NCI-H460 (cell line): Measurements from ENCODE around the gene ANXA2. TPM values are rescaled to one million over a fixed set of nuclear protein-coding genes. Genes with fewer than 3 reads are reported as not detected.

Source experiments
- DNase-seq: peaks from one replicate; pipeline ENCODE4 v3.0.0-alpha.2; 2016; ENCODE audit warnings: low read depth; ENCODE audit errors: extremely low read depth
- small RNA-seq, 2 experiments: library from RNA; depleted of rRNA; stranded (forward); fragments of <200 nt; gene quantifications; one replicate each; pipeline ENCODE3, GENCODE V24; 2014
- total RNA-seq: library from RNA; depleted of rRNA; stranded (reverse); fragments of >200 nt; shearing (Covaris generic); gene quantifications from 2 replicates; pipeline ENCODE4 v1.2.3, GENCODE V29; 2014; rRNA removed

The ANXA2 gene
- total RNA-seq, 1 experiment from 2014 or later: 1,261 TPM

DNA sequence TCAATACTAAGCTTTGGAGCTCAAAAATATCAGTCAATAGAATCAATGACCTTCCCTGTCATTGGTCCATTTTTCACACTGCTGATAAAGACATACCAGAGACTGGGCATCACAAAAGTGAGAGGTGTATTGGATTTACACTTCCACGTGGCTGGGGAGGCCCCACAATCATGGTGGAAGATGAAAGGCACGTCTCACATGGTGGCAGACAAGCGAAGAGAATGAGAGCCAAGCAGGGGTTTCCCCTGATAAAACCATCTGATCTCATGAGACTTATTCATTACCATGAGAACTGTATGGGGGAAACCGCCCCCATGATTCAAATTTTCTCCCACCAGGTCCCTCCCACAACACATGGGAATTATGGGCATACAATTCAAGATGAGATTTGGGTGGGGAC is 81.9 kb downstream of the ANXA2 start:
- DNase-seq: no peak

- no peak for DNase-seq
These were observed 83.9 kb downstream of the ANXA2 start for GRCh38 chr15:60313906-60314305.

DNA sequence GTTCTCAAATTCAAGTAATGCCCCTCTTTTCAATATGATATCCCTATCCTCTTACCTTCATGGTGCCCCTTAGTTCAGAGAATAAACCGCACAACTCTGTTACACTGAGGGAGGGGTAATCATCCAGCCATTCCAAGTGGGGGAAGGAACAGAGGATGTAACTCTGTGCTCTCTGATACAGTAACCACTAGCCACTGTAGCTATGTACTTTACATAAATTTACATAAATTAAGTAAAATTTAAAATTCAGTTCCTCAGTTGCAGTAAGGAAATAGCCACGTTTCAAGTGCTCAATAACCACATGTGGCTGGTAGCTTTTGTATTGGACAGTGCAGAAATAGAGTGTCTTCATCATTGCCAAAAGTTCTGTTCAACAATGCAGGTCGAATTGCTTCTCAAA is 90.8 kb downstream of the ANXA2 start:
- DNase-seq: no peak

- no peak for DNase-seq
These were observed 96.8 kb downstream of the ANXA2 start for GRCh38 chr15:60301024-60301423.

- no peak for DNase-seq
These were observed 98.2 kb downstream of the ANXA2 start for GRCh38 chr15:60299452-60300047.

Small RNA genes lying within 50 kb of the gene (small RNA-seq; reads per million reads assigned to genes)
- gene AC087385.3: 0 reads per million in 2 experiments

Other genes starting within 250 kb of the ANXA2 start
- gene ICE2, start 81.2 kb upstream of the ANXA2 start, total RNA-seq: 49.0 and 49.2 TPM in 2 replicates